Measurements from ENCODE around the gene ZFYVE16.

DNA sequence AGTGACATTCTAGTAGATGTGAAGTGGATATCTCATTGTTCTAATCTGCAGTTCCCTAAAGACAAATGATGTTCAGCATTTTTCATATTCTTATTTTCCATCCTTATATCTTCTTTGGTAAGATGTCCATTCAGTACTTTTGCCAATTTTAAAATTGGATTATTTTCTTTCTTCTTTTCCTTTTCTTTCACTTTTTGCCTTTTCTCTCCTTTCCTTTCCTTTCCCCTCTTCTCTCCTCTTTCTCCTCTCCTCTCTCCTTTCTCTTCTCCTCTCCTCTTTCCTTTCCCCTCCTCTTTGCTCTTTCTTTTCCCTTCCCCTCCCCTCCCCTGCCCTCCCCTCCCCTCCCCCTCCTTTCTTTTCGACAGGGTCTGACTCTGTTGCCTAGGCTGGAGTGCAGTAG, 10.1 kb downstream of the ZFYVE16 start:
- TF ChIP-seq, protein P1, sequence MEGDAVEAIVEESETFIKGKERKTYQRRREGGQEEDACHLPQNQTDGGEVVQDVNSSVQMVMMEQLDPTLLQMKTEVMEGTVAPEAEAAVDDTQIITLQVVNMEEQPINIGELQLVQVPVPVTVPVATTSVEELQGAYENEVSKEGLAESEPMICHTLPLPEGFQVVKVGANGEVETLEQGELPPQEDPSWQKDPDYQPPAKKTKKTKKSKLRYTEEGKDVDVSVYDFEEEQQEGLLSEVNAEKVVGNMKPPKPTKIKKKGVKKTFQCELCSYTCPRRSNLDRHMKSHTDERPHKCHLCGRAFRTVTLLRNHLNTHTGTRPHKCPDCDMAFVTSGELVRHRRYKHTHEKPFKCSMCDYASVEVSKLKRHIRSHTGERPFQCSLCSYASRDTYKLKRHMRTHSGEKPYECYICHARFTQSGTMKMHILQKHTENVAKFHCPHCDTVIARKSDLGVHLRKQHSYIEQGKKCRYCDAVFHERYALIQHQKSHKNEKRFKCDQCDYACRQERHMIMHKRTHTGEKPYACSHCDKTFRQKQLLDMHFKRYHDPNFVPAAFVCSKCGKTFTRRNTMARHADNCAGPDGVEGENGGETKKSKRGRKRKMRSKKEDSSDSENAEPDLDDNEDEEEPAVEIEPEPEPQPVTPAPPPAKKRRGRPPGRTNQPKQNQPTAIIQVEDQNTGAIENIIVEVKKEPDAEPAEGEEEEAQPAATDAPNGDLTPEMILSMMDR (IDR thresholded peaks at IDR 0.05), result no peak
- TF ChIP-seq POLR2A (IDR thresholded peaks at IDR 0.05), result no peak

Measured in sigmoid colon (tissue), 3 donors.